ENCODE data around the gene FLAD1. TPM values are rescaled to one million over a fixed set of nuclear protein-coding genes. Genes with fewer than 3 reads are reported as not detected.

Gene FLAD1
- total RNA-seq, 1 donor from 2014 or later = 35.9 TPM

DNA sequence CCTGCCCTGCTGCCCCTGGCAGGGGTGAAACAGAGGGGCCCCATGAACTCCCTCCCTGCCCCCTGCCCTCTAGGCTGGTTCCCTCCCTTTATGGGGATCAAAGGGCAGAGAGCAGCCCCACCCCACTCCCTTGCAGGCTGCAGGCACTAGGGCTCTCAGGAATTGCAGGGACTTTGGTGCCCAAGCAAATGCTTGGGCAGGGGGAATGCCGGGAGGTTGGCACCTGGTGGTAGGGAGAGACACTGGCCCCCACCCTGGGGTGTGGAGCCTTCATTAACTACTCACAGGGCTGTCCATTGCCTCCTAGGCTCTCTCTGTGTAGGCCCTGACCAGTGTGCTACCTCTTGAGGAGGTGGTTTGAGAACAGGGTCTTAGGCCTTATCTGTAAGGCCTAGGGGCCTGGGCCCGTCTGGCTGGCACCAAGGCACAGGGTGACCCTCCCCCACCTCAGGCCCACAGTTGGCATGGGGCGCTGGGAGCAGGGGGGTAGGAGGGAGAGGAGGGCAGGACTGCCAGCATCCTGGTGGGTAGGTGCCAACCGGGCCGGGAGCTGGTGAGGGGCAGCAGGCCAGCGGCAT, 24.2 kb downstream of the FLAD1 start:
- H3K27me3 Mint-ChIP-seq (ENCODE audit: unreplicated experiment) = peaks cover 3% of the 10 kb centered on the region
- H3K4me3 Mint-ChIP-seq (ENCODE audit: unreplicated experiment) = no peak overlapping the region
- peaks cover 30% of the 10 kb centered on the region for H3K4me1 Mint-ChIP-seq (ENCODE audit: unreplicated experiment)
- DNase-seq (ENCODE audit: low spot score) = no peak
- no peaks in the 10 kb centered on the region for H3K9me3 Mint-ChIP-seq (ENCODE audit: unreplicated experiment)
- peaks cover 4% of the 10 kb centered on the region for H3K36me3 Mint-ChIP-seq (ENCODE audit: low read depth, unreplicated experiment)
- TF ChIP-seq, protein P1, sequence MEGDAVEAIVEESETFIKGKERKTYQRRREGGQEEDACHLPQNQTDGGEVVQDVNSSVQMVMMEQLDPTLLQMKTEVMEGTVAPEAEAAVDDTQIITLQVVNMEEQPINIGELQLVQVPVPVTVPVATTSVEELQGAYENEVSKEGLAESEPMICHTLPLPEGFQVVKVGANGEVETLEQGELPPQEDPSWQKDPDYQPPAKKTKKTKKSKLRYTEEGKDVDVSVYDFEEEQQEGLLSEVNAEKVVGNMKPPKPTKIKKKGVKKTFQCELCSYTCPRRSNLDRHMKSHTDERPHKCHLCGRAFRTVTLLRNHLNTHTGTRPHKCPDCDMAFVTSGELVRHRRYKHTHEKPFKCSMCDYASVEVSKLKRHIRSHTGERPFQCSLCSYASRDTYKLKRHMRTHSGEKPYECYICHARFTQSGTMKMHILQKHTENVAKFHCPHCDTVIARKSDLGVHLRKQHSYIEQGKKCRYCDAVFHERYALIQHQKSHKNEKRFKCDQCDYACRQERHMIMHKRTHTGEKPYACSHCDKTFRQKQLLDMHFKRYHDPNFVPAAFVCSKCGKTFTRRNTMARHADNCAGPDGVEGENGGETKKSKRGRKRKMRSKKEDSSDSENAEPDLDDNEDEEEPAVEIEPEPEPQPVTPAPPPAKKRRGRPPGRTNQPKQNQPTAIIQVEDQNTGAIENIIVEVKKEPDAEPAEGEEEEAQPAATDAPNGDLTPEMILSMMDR (IDR thresholded peaks at IDR 0.05; ENCODE audit: unreplicated experiment) = no peak
- no peak overlapping the region for H3K27ac Mint-ChIP-seq (ENCODE audit: unreplicated experiment)

DNA sequence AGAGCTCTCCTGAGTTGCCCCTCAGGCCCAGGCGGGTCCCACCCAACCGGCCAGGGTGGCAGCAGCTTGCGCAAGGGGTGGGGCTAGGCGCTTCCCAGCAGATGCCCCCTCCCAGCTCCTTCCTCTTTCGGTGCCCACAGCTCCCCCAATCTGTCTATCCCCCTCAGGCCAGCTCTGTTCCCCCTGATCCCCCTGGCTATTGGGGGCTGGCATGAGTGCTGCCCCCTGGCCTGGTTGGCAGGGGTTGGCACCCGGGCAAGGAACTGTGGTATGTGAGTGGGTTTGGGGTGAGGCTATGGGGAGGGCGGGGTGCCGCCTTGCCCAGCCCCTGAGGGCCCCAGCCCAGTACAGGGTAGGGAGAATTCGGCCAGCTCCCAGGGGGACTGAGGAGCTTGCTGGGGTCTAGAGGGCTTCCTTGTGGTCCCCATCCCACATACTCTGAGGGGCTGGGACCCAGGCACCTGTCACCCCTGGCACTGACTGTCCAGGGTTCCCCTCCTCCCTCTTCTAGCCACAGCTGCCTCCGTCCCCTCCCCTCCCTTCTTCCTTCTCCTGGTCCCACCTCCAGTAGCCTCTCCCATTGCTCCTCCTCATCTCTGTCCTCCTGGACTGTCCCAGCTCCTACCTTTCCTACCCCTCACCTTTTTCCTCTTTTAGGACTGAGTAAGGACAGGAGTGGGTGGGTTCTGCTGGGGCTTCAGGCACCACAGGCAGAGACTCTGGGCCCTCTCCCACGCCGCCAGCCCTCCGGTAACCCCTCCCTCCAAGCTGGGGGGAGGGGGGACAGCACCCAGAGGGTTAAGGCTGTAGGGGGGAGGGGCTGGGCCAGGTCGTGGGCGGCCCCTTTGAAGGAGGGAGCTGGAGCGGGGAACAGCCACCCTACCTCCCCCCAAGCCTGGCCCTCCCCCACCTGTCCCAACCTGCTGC, 25.1 kb downstream of the FLAD1 start:
- Mint-ChIP-seq H3K4me3 (ENCODE audit: unreplicated experiment) (no peak overlapping the region), H3K4me1 (ENCODE audit: unreplicated experiment) (peaks cover 32% of the 10 kb centered on the region)
- no peak for DNase-seq (ENCODE audit: low spot score)

DNA sequence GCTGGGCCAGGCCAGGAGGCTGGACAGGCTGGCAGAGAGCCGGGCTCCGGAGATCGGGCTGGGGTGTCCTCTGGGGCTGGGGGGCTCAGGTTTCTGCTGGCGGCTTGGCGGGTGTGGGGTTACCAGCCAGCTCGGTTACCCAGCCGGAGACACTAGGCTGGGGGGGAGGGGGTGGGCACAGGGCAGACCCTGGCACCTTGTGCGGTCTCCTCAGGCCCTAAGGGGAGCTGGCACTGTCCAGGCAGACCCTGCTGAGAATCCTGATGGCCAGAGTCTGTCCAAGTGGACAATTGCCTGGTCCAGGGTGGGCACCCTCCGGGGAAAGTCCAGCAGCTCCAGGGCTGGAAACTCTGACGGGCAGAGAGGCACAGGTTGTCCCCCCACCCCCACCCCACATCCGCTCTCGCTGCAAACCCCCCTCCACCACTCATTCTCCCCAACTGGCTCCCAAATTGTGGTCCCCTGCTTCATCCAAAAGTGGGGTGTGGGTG, 26.1 kb downstream of the FLAD1 start:
- Mint-ChIP-seq H3K4me1 (ENCODE audit: unreplicated experiment) (peaks cover 26% of the 10 kb centered on the region), H3K4me3 (ENCODE audit: unreplicated experiment) (no peak overlapping the region), H3K27ac (ENCODE audit: unreplicated experiment) (no peak overlapping the region)

More for the DNA sequence above, 25.1 kb downstream of the FLAD1 start:
- TF ChIP-seq, protein P1 (IDR thresholded peaks at IDR 0.05; ENCODE audit: unreplicated experiment) = no peak
- Mint-ChIP-seq H3K9me3 (ENCODE audit: unreplicated experiment) (no peaks in the 10 kb centered on the region), H3K36me3 (ENCODE audit: low read depth, unreplicated experiment) (peaks cover 4% of the 10 kb centered on the region), H3K27me3 (ENCODE audit: unreplicated experiment) (peaks cover 5% of the 10 kb centered on the region), H3K27ac (ENCODE audit: unreplicated experiment) (no peak overlapping the region)

DNA sequence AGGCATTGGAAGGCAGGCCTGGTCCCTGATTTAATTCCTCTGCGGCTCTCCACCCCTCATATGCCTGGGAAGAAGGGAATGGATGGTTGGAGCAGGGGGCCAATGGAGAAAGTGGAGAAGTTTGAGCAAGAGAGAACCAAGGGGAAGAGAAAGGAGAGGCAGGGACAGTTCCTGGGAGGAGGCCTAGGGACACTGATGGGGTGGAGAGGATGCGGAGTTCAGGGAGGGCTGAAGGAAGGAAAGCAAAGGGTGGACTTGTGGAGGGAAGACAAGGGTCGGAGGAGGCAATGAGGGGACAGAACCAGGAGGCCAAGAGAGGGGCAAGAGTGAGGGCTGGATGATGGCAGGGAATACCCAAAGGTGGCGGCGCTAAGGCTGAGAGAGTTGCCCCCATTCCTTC, 26.6 kb downstream of the FLAD1 start:
- Mint-ChIP-seq H3K4me1 (ENCODE audit: unreplicated experiment) (peaks cover 24% of the 10 kb centered on the region), H3K4me3 (ENCODE audit: unreplicated experiment) (no peak overlapping the region), H3K9me3 (ENCODE audit: unreplicated experiment) (no peaks in the 10 kb centered on the region), H3K36me3 (ENCODE audit: low read depth, unreplicated experiment) (peaks cover 4% of the 10 kb centered on the region), H3K27ac (ENCODE audit: unreplicated experiment) (no peak overlapping the region), H3K27me3 (ENCODE audit: unreplicated experiment) (peaks cover 2% of the 10 kb centered on the region)
- TF ChIP-seq, protein P1 (IDR thresholded peaks at IDR 0.05; ENCODE audit: unreplicated experiment) = no peak
- no peak for DNase-seq (ENCODE audit: low spot score)

More for the DNA sequence above, 26.1 kb downstream of the FLAD1 start:
- Mint-ChIP-seq H3K27me3 (ENCODE audit: unreplicated experiment) (peaks cover 5% of the 10 kb centered on the region), H3K9me3 (ENCODE audit: unreplicated experiment) (no peaks in the 10 kb centered on the region), H3K36me3 (ENCODE audit: low read depth, unreplicated experiment) (peaks cover 4% of the 10 kb centered on the region)
- no peak for DNase-seq (ENCODE audit: low spot score)
- TF ChIP-seq, protein P1 (IDR thresholded peaks at IDR 0.05; ENCODE audit: unreplicated experiment) = no peak

All from endothelial cell (in vitro differentiated cells).